Activated CD8-positive, alpha-beta memory T cell treated with anti-CD3 and anti-CD28 coated beads, Interleukin-2, amount 50 U/mL, for 48 hours (primary cell): ENCODE data around the gene ANKRD33B.

Experiments
- DNase-seq: peaks from one replicate; pipeline ENCODE4 v3.0.0-alpha.2; 2020

The ANKRD33B gene

GRCh38 chr5:10579536-10580521 is 16.0 kb downstream of the ANKRD33B start:
- peak; percentile 52 for DNase-seq

DNA sequence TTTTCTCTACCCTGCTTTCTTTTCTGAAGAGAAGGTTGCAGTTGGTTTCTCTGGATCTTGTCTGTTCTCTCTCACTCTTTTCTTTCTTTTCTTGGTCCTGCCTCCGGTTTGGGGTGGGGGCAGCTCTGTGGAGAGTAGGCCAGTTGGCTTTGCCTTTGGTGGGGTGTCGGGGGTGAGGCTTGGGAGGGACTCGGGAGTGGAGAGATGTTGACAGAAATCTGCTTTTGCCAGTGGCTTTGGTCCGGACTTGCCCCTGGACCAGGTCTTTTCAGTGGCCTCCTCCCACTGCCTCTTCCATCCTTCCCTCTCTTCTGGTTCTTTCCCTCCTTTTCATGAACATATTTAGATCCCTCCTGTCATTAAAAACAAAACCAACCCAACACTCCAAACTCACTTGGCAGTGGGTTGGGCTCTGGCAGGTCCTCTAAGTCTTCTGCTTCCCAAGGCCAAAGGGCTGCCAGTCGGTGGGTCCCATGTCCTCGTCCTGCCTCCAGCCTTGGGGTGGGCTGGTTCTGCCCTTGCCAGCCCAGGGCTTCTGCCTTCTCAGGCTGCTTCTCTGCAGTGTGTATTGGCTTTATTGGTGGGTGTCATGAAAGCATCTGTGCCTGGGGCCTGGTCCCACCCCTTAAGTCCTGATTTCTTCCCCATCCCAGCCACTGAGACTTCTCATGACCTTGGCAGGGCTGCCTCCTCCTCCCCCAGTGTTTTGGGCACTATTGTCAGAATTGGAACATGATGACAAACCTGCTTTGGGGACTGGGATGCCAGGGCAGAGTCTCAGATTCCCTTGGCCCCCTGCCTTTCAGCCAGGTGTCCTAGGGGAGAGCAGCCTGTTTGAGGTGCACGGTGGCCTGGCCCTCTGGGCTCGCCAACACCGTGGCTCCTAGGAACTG is 16.9 kb downstream of the ANKRD33B start:
- DNase-seq = peak; percentile 43

DNA sequence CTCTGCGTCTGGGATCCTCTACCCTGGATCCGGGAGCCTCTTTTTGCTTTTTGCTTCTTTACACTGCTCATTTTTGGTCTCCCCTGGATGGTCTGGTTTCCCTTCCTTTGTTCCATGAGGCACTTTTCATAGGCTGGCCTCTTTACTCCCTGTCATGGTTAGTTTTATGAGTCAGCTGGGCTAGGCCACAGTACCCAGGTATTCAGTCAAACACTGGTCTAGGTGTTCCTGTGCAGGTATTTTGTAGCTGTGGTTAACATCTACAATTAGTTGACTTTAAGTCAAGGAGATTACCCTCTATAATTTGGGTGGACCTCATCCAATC is 17.5 kb downstream of the ANKRD33B start:
- DNase-seq = no peak

DNA sequence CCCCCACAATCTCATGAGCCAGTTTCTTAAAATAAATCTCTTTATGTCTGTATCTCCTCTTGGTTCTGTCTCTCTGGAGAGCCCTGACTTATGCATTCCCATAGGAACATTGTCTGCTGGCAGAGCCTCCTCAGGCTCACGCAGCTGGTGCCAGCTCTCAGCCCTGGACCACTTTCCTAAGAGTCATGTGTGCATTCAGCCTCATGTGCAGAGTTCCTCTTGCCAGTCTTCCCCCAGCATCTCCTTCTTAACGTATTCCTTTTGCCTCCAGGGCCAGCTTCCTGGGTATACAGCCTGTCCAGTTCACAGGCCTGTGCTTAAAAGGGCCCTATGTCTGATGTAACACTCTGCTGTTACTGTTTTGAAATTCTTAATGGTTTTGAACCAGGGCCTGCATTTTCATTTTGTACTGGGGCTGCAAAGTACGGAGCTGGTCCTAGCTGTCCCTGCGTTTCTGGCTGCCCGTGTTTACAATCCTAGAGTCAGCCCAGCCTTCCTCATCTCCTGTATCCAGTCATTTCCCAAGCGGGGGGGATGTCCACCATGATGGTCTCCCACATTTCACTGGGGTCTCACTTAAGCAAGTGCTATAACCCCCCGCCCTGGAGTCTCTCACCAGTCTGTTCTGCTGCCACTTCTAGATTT is 18.1 kb downstream of the ANKRD33B start:
- peak; percentile 45 for DNase-seq

DNA sequence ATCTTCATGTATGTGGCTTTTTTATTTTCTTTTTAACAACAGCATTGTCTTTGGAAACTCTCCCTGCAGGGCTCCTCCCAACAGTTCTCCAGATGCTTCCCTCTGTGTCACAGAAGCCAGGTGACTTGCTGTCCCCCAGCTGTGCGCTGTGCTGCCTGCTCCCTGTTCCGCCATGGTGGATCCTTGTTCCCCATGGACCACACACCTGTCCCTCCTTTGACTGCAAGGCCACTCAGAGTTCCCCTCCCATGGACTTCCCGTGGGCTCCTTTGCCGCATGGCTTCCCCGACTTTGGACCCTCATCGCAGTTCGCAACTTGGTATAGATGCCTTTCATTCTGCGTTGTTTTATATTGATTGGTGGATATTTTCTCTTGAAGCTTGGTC is 18.6 kb downstream of the ANKRD33B start:
- peak; percentile 34 for DNase-seq

- peak; percentile 42 for DNase-seq
Observed at GRCh38 chr5:10583663-10584572, 20.0 kb downstream of the ANKRD33B start.

DNA sequence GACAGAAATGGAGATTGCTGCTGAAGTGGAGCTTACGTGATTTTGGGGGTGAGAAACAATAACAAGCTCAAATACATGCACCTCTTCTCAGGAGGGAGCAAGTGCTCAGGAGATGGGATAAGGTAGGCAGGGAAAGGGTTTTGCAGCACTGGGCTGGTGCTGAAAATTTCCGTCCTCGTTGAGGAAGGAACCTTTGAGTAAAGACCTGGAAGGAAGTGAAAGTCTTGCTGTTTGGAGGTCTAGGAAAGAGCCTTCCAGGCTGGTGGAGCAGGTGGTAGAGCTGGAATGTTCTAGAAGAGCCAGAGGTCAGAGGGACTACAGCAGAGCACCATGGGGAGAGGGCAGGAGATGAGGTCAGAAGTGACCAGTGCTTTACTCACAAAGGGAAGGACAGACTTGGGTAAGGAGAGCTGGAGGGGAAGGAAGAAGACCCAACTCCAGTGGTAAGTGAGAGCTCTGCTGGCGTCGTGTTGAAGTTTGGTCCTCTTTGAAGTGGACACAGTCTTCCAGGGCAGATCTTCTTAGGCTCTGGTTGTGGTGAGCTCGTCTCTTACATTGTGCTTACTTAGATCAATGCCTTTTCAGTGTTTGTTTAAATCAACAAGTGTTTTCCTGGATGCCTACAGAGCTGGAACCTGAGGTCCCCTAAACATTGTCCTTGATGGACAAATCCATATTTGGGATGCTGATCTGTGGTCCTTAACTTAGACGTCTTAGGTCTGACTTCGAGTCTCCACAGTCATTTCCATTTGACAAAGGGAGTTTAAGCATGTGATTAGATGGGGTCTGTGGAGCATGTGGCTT is 21.0 kb downstream of the ANKRD33B start:
- peak; percentile 25 for DNase-seq

DNA sequence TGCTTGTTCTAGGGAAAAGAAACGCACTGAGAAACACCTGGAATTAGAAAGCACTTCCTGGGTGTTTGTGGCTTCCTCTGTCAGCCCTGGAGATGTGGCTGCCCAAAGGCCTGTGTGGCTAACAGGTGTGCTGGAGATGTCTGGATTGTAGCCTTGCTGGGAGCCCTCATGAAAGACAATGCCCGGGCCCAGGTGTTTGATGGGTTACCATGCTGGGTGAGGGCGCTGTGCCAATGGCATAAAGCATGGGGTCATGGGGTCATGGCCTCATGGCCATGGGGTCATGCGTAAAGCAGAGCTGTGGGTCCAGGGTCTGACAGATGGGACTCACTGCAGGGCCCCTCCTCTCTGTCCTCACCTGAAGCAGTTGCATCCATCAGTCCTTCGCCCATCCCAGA is 21.6 kb downstream of the ANKRD33B start:
- peak; percentile 42 for DNase-seq

DNA sequence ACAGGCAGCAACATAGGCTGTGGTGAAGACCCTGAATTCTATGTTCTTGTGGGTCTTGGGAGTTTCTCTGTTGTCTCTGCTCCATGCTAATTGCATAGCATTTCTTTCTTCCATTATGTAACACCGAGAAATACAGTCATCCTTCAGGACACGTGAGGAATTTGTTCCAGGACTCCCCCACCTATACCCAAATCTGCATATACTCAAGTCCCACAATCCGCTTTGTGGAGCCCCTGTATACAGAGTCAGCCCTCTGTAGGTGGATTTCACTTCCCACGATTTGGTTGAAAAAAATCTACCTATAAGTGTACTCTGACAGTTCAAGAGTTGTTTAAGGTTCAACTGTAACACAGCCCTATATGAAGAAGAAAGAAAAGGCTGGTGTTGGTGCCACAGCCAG is 22.1 kb downstream of the ANKRD33B start:
- peak; percentile 20 for DNase-seq

DNA sequence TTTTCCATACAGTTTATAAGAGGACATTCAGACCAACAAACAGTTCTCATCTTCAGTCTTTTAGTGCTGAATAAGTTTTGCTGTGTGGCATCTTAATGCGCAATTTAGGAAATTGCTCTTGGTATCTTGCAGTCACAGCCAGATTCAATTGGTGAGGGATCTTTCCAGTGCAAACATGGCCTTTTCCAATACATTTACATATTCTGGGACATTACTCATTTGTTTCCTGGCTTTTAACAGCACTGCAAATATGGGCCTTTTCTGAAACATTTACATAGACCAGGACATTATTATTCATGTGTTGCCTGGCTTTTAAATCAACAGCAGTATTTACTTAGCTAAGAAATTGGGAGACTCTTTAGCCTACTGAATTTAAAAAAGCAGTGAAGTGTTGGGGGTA is 22.7 kb downstream of the ANKRD33B start:
- no peak for DNase-seq

DNA sequence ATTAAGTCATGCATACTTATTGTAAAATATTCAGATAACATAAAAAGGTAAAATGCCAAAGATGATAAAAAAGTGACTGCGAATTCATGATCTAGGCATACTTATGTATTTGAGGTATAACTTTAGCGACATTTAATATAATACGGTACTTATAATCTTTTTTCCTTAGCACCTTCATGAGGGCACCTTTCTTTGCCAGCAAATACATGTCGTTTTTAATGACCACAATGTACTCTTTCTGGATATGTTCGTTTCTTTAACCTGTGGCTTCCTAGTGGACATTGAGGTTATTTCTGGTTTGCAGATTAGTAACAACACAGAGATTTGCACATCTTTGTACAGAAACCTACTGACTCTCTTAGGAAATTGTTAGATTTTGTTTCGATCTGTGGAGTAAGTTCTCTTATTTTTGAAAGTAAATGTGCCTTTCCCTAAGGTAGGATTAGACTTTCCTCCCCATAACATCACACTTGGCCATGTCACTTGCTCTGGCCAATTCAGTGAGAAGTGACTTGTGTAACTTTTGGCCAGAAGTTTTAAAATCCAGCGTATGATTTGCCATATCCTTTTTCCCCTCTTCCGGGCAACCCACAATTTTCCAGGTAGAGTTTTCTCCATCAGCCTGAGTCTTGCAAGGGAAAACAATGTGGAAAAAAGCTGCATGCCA is 24.4 kb downstream of the ANKRD33B start:
- peak; percentile 17 for DNase-seq

GRCh38 chr5:10588779-10589447 is 25.0 kb downstream of the ANKRD33B start:
- DNase-seq = peak; percentile 45

DNA sequence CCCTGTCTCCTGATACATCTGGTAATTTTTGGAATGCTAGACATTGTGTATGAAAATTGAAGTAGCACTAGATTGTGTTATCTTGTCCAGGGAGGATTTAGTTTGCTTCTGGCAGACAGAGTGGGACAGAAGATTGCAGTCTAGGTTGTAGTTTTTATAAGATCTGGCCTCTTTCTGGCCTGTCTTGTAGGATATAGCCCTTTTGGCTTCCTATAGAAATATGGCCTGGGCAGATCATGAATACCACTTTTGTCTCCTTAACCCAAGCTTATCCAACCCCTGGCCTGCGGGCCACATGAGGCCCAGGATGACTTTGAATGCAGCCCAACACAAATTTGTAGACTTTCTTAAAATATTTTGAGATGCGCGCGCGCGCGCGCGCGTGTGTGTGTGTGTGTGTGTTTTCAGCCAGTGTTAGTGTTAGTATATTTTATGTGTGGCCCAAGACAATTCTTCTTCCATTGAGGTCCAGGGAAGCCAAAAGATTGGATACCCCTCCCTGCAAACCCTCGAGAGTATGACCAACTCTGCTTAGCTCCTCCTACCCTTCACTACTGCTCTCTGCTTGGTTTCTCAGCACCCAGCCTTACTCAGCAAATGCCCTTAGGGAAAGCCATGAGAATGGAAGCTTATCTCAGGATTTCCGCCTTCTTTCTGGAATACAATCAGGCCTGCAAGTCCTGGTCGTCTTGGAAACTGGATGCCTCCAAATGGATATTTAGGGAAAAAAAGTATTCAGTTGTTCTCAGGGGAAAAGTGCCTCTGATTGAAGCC is 26.5 kb downstream of the ANKRD33B start:
- peak; percentile 25 for DNase-seq

DNA sequence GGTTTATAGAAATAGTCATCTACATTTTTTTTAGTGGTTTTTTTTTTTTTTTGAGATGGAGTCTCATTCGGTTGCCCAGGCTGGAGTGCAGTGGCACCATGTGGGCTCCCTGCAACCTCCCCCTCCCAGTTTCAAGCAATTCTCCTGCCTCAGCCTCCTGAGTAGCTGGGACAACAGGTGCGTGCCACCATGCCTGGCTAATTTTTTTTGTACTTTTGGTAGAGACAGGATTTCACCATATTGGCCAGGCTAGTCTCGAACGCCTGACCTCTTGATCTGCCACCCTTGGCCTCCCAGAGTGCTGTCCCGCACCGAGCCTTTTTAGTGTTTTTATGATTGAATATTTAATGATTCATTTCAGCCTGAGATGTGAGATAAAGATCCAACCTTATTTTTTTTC is 27.3 kb downstream of the ANKRD33B start:
- DNase-seq = peak; percentile 25

GRCh38 chr5:10591966-10592365 is 28.1 kb downstream of the ANKRD33B start:
- no peak for DNase-seq

- peak; percentile 30 for DNase-seq
Observed at GRCh38 chr5:10592601-10593000, 28.7 kb downstream of the ANKRD33B start.

- DNase-seq = peak; percentile 20
Observed at GRCh38 chr5:10593531-10594181, 29.8 kb downstream of the ANKRD33B start.

DNA sequence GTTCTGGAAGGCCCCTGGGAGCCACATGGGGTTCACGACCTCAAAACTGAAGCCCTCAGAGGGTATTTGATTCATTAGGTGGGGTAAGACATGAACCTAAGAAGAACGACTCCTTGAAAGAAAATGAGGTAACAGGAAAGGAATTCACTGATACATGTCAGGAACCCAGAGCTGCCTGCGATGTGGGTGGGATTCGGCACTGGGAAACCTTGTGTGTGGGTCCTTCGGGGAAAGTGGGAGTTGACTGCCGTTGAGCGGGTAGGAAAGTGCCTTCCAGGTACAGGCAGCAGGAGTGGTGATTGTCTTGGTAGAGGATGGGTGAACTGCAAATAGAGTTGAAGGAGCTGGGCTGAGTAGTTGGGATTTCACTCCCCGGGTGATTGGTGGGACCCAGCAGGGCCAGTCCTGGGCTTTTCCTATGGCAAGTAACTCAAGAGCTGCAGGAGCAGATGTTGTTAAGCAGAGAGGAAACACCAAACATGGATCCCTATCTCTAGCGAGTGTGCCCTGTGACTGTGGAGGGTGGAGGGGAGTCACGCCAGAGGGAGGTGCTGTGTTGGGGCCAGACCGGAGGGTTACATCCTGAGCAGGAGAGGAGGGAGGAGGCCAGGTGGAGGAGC is 30.8 kb downstream of the ANKRD33B start:
- peak; percentile 47 for DNase-seq
